Eye (tissue), 1 donor: ENCODE measurements around the gene PRR36.

Experiments
- DNase-seq: peaks from one replicate; pipeline ENCODE4 v3.0.0-alpha.2; 2015

Gene PRR36

GRCh38 chr19:7912697-7913564, 38.7 kb upstream of the PRR36 start:
- DNase-seq, result no peak

- DNase-seq, result no peak
Observed at GRCh38 chr19:7912144-7912696, 38.0 kb upstream of the PRR36 start.

- no peak for DNase-seq
Observed at GRCh38 chr19:7911508-7912143, 37.4 kb upstream of the PRR36 start.

GRCh38 chr19:7910321-7911161, 36.4 kb upstream of the PRR36 start:
- no peak for DNase-seq

- no peak for DNase-seq
Observed at GRCh38 chr19:7909471-7910067, 35.4 kb upstream of the PRR36 start.

GRCh38 chr19:7908742-7909461, 34.7 kb upstream of the PRR36 start:
- no peak for DNase-seq

GRCh38 chr19:7908078-7908699, 34.0 kb upstream of the PRR36 start:
- DNase-seq, result no peak

- DNase-seq, result no peak
Observed at GRCh38 chr19:7907544-7907943, 33.4 kb upstream of the PRR36 start.

GRCh38 chr19:7907122-7907521, 32.9 kb upstream of the PRR36 start:
- no peak for DNase-seq

- DNase-seq, result no peak
Observed at GRCh38 chr19:7905859-7906258, 31.7 kb upstream of the PRR36 start.

- no peak for DNase-seq
Observed at GRCh38 chr19:7905268-7905667, 31.1 kb upstream of the PRR36 start.

- peak; percentile 55 for DNase-seq
Observed at GRCh38 chr19:7904074-7905020, 30.2 kb upstream of the PRR36 start.

- DNase-seq, result peak; percentile 100
Observed at GRCh38 chr19:7903244-7904073, 29.3 kb upstream of the PRR36 start, which contains the start of gene MAP2K7. MAP2K7 (plus strand) TSS chr19:7903877; CDS start chr19:7903945, 68 bp downstream.

- no peak for DNase-seq
Observed at GRCh38 chr19:7902796-7903243, 28.6 kb upstream of the PRR36 start.

- DNase-seq, result no peak
Observed at GRCh38 chr19:7901337-7901736, 27.1 kb upstream of the PRR36 start.

GRCh38 chr19:7900931-7901330, 26.7 kb upstream of the PRR36 start:
- no peak for DNase-seq

- DNase-seq, result no peak
Observed at GRCh38 chr19:7900401-7900870, 26.2 kb upstream of the PRR36 start.

GRCh38 chr19:7899751-7900378, 25.7 kb upstream of the PRR36 start:
- DNase-seq, result no peak

GRCh38 chr19:7898967-7899366, 24.8 kb upstream of the PRR36 start:
- no peak for DNase-seq
